Measurements from ENCODE around the gene GIN1.

GRCh38 chr5:103151156-103151555, 31.2 kb upstream of the GIN1 start:
- no peak for TF ChIP-seq CTCF (IDR thresholded peaks at IDR 0.05)
- TF ChIP-seq POLR2A (IDR thresholded peaks at IDR 0.05) = no peak

Measured in thyroid gland (tissue), 4 donors.